B cell (primary cell): Measurements from ENCODE around the gene KNSTRN. TPM values are rescaled to one million over a fixed set of nuclear protein-coding genes. Genes with fewer than 3 reads are reported as not detected.

Experiments
- ATAC-seq: fragments of 200-7000 bp; cut with Tn5 transposase; one replicate; pipeline ENCODE4 v1.10.0; 2021; ENCODE audit warnings: low read depth, mild to moderate bottlenecking, moderate number of reproducible peaks, moderate library complexity
- CTCF ChIA-PET: fragments of 350-600 bp; sonication (Branson Sonifier 250); formaldehyde crosslinking; loops from one replicate; lab custom pipeline; 2021; ENCODE audit warnings: antibody characterized with exemption, inconsistent platforms; lab: Charles Lee
- POLR2A ChIA-PET: fragments of 350-600 bp; sonication (Branson Sonifier 250); formaldehyde crosslinking; loops from one replicate; lab custom pipeline; 2021; ENCODE audit warnings: antibody characterized with exemption; lab: Charles Lee
- DNase-seq: peaks from one replicate; pipeline ENCODE4 v3.0.0; 2013
- H2AFZ ChIP-seq: 2 replicates; pipeline ENCODE4 v1.6.1; 2012; ENCODE audit warnings: mild to moderate bottlenecking, low read depth, low read length; ENCODE audit not compliant: insufficient read depth, poor library complexity, severe bottlenecking
- H3K27ac ChIP-seq, 2 donors: 1 replicate in 1 of 2; 2 replicates in 1 of 2; pipeline ENCODE4 v1.5.1; 2012 to 2013; ENCODE audit warnings: low read length in 2 of 2, mild to moderate bottlenecking in 2 of 2, moderate library complexity in 1 of 2
- H3K27me3 ChIP-seq, 4 experiments: fragments of 200-600 bp in 1 of 4; sonication (generic) in 1 of 4; replicated peaks in 1 of 4; 1 replicate in 2 of 4; 2 replicates in 2 of 4; pipeline versions ENCODE4 v1.6.1 to v1.7.0; 2013 to 2016; ENCODE audit warnings: low read length in 3 of 4, mild to moderate bottlenecking in 2 of 4, mixed read lengths in 1 of 4, moderate library complexity in 1 of 4; ENCODE audit not compliant: insufficient read depth in 4 of 4, control insufficient read depth in 3 of 4; ENCODE audit errors: control extremely low read depth in 1 of 4
- H3K36me3 ChIP-seq, 2 experiments: replicated peaks in 1 of 2; 1 replicate in 1 of 2; 2 replicates in 1 of 2; pipeline versions ENCODE4 v1.6.1 to v1.7.1; 2013; ENCODE audit warnings: low read length in 1 of 2; ENCODE audit not compliant: insufficient read depth in 2 of 2, control insufficient read depth in 1 of 2; ENCODE audit errors: control extremely low read depth in 1 of 2, extremely low read depth in 1 of 2
- H3K4me1 ChIP-seq, 2 donors: fragments of 200-600 bp in 1 of 2; sonication (generic) in 1 of 2; 1 replicate in 1 of 2; 2 replicates in 1 of 2; pipeline versions ENCODE4 v1.5.1 to v1.6.1; 2013 to 2017; ENCODE audit warnings: low read length in 2 of 2; ENCODE audit not compliant: control insufficient read depth in 2 of 2, insufficient read depth in 2 of 2
- H3K4me2 ChIP-seq: replicated peaks from 2 replicates; pipeline ENCODE3; 2012; ENCODE audit warnings: mild to moderate bottlenecking, low read depth, low read length; ENCODE audit not compliant: poor library complexity, severe bottlenecking
- H3K4me3 ChIP-seq, 5 experiments: fragments of 200-600 bp in 1 of 5; sonication (generic) in 1 of 5; 1 replicate in 3 of 5; 2 replicates in 2 of 5; pipeline versions ENCODE4 v1.5.1 to v1.7.0; 2011 to 2016; ENCODE audit warnings: low read length in 4 of 5, mild to moderate bottlenecking in 4 of 5, low read depth in 2 of 5, control low read depth in 1 of 5, moderate library complexity in 1 of 5; ENCODE audit not compliant: insufficient read depth in 1 of 5; ENCODE audit errors: control extremely low read depth in 1 of 5, extremely low read depth in 1 of 5
- H3K79me2 ChIP-seq: fragments of 200-600 bp; sonication (generic); one replicate; pipeline ENCODE4 v1.6.0; 2016; ENCODE audit warnings: low read length; ENCODE audit not compliant: control insufficient read depth, insufficient read depth
- H3K9ac ChIP-seq: fragments of 200-600 bp; sonication (generic); 2 replicates; pipeline ENCODE4 v1.6.1; 2017; ENCODE audit warnings: mild to moderate bottlenecking, low read length, moderate library complexity
- H3K9me3 ChIP-seq, 3 donors: one replicate each; pipeline versions ENCODE4 v1.6.1 to v1.7.1; 2013; ENCODE audit warnings: low read length in 2 of 3; ENCODE audit not compliant: control insufficient read depth in 2 of 3, insufficient read depth in 1 of 3; ENCODE audit errors: control extremely low read depth in 1 of 3
- H4K20me1 ChIP-seq: 2 replicates; pipeline ENCODE4 v1.6.0; 2012; ENCODE audit warnings: mild to moderate bottlenecking, low read length; ENCODE audit not compliant: insufficient read depth, control insufficient read depth, poor library complexity, severe bottlenecking
- H3K27ac Mint-ChIP-seq: one replicate; pipeline ENCODE4 v1.8.0; 2021; ENCODE audit warnings: mixed read lengths
- H3K27me3 Mint-ChIP-seq: one replicate; pipeline ENCODE4 v1.8.0; 2021; ENCODE audit warnings: mixed read lengths
- H3K4me1 Mint-ChIP-seq: one replicate; pipeline ENCODE4 v1.8.0; 2021; ENCODE audit warnings: mixed read lengths
- H3K4me3 Mint-ChIP-seq: one replicate; pipeline ENCODE4 v1.8.0; 2021; ENCODE audit warnings: mixed read lengths
- H3K9me3 Mint-ChIP-seq: one replicate; pipeline ENCODE4 v1.8.0; 2022; ENCODE audit warnings: mixed read lengths; ENCODE audit not compliant: insufficient read depth
- EZH2 ChIP-seq: IDR thresholded peaks from 2 replicates; pipeline ENCODE4 v1.6.1; 2012; ENCODE audit warnings: borderline replicate concordance, low read depth, mild to moderate bottlenecking, moderate library complexity, low read length; ENCODE audit not compliant: insufficient read depth, poor library complexity, severe bottlenecking
- WGBS: methylation state at CpG from one replicate; pipeline ENCODE4 v1.1.5; 2013; ENCODE audit warnings: missing lambda C conversion rate; ENCODE audit not compliant: insufficient coverage; 5-methylcytosine and 5-hydroxymethylcytosine counted together
- intact Hi-C: fragments of 100-400 bp; cut with micrococcal nuclease; formaldehyde crosslinking; loops from one replicate; pipeline ENCODE4 v1.10.0; 2022
- polyA plus RNA-seq: library from polyadenylated mRNA; depleted of rRNA; stranded (reverse); fragments of >200 nt; gene quantifications from 2 replicates; pipeline ENCODE4 v1.2.3, GENCODE V29; 2012
- total RNA-seq, 2 donors: library from RNA; stranded (reverse); fragments of 120-200 nt in 1 of 2; gene quantifications; 1 replicate in 1 of 2; 2 replicates in 1 of 2; pipeline versions ENCODE4 v1.2.3 to v1.2.4, GENCODE V29; 2013 to 2022
- TF ChIP-seq, protein P1 (sequence below): fragments of 200-600 bp; IDR thresholded peaks from one replicate; pipeline ENCODE4 v1.8.0; 2022; ENCODE audit warnings: antibody characterized with exemption, mild to moderate bottlenecking

The KNSTRN gene
- total and polyA plus RNA-seq, 2 donors (not counting 1 experiment from before 2014, with no cell fraction given): 4.0 to 14.0 TPM

- Histone ChIP-seq H4K20me1 (peaks cover 9% of the 10 kb centered on the region), H3K36me3 (no peaks in the 10 kb centered on the region), H3K4me1 (peaks cover 14 to 26% of the 10 kb centered on the region in 2 donors), H3K79me2 (peaks cover 18% of the 10 kb centered on the region), H3K27me3 (no peaks in the 10 kb centered on the region), H3K4me3 (no peak overlapping the region), H3K27ac (no peak overlapping the region), H2AFZ (no peak overlapping the region), H3K9ac (no peak overlapping the region), H3K9me3 (no peaks in the 10 kb centered on the region), H3K4me2 (no peak overlapping the region)
- H3K9me3 Mint-ChIP-seq: no peaks in the 10 kb centered on the region
- no peaks in the 10 kb centered on the region for H3K27me3 Mint-ChIP-seq
- no peak for TF ChIP-seq EZH2
- TF ChIP-seq, protein P1, sequence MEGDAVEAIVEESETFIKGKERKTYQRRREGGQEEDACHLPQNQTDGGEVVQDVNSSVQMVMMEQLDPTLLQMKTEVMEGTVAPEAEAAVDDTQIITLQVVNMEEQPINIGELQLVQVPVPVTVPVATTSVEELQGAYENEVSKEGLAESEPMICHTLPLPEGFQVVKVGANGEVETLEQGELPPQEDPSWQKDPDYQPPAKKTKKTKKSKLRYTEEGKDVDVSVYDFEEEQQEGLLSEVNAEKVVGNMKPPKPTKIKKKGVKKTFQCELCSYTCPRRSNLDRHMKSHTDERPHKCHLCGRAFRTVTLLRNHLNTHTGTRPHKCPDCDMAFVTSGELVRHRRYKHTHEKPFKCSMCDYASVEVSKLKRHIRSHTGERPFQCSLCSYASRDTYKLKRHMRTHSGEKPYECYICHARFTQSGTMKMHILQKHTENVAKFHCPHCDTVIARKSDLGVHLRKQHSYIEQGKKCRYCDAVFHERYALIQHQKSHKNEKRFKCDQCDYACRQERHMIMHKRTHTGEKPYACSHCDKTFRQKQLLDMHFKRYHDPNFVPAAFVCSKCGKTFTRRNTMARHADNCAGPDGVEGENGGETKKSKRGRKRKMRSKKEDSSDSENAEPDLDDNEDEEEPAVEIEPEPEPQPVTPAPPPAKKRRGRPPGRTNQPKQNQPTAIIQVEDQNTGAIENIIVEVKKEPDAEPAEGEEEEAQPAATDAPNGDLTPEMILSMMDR: no peak
- intact Hi-C loops: no loop called here
- no peak for ATAC-seq
- CTCF ChIA-PET: interaction anchor here (1.6 to 6.4 kb wide), 5 partner anchors 26 to 59 kb away, joined by 4 to 56 read pairs (median 11); partner anchors contain the start of gene IVD
- H3K4me3 Mint-ChIP-seq: no peak overlapping the region
- no peak for DNase-seq
- WGBS: 94% methylated on average over 13 of the region's 13 CpGs
- POLR2A ChIA-PET: no interaction called here
- peaks cover 22% of the 10 kb centered on the region for H3K4me1 Mint-ChIP-seq
- no peak overlapping the region for H3K27ac Mint-ChIP-seq
Measured at GRCh38 chr15:40369971-40370370, 12.6 kb upstream of the KNSTRN start.

DNA sequence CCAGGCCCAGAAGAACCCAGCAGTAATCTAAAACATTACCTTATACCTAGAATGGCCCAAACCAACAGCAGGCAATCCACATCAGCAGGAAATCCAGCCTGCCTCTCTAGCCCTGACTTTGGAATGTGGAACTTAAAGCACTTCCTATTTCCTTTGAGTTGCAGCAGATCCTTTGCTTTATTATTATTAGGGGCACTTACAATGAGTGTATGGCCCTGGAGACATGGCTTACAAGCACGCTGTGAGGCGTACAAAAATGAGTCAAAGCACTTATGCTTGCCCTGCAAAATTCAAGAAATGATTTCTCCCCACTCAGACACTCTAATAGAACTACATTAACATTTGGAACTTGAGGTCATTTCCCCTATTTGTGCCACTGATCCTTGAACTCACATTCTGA lies 9.5 kb upstream of the KNSTRN start:
- no peaks in the 10 kb centered on the region for H4K20me1 ChIP-seq
- H3K9me3 Mint-ChIP-seq: no peaks in the 10 kb centered on the region
- no peak overlapping the region for H2AFZ ChIP-seq
- H3K36me3 ChIP-seq: no peaks in the 10 kb centered on the region
- ChIA-PET CTCF (interaction anchor here (1.1 to 3.8 kb wide), 2 partner anchors 29 to 35 kb away, joined by 4 to 11 read pairs; no protein-coding TSS in a partner anchor), POLR2A (no interaction called here)
- no peak overlapping the region for H3K27ac ChIP-seq
- H3K27ac Mint-ChIP-seq: no peak overlapping the region
- H3K79me2 ChIP-seq: no peaks in the 10 kb centered on the region
- TF ChIP-seq EZH2: no peak
- TF ChIP-seq, protein P1: no peak
- peaks cover 2% of the 10 kb centered on the region for H3K4me1 Mint-ChIP-seq
- WGBS: no CpG with 5 or more reads among the region's 2 CpGs
- intact Hi-C loops: no loop called here
- no peaks in the 10 kb centered on the region for H3K27me3 ChIP-seq
- H3K4me3 Mint-ChIP-seq: no peak overlapping the region
- no peak for DNase-seq
- H3K4me1 ChIP-seq: peaks cover 3 to 5% of the 10 kb centered on the region in 2 donors
- H3K9ac ChIP-seq: no peak overlapping the region
- H3K4me2 ChIP-seq: no peak overlapping the region
- H3K27me3 Mint-ChIP-seq: no peaks in the 10 kb centered on the region
- no peaks in the 10 kb centered on the region for H3K9me3 ChIP-seq
- H3K4me3 ChIP-seq: no peak overlapping the region
- ATAC-seq: no peak
